Esophagus muscularis mucosa (tissue), 3 donors: ENCODE data around the gene TSPAN16.

Experiments
- CTCF ChIP-seq, 3 experiments: fragments of 200-600 bp in 2 of 3; fragments of 450-650 bp in 1 of 3; sonication (generic) in 2 of 3; IDR thresholded peaks; one replicate each; pipeline ENCODE4 v1.5.1; 2017 to 2019; ENCODE audit warnings: antibody characterized with exemption in 3 of 3, mild to moderate bottlenecking in 2 of 3, moderate library complexity in 1 of 3
- POLR2A ChIP-seq: fragments of 450-650 bp; IDR thresholded peaks from one replicate; pipeline ENCODE4 v1.6.1; 2017; ENCODE audit warnings: antibody characterized with exemption, moderate library complexity, mild to moderate bottlenecking, low read depth

- no peak for TF ChIP-seq CTCF (IDR thresholded peaks at IDR 0.05)
- no peak for TF ChIP-seq POLR2A
Measured at GRCh38 chr19:11268783-11269267, 27.1 kb upstream of the TSPAN16 start.
